ENCODE results near the gene TXNDC12. TPM values are rescaled to one million over a fixed set of nuclear protein-coding genes. Genes with fewer than 3 reads are reported as not detected.

TXNDC12 gene
- total and polyA plus RNA-seq, 9 of the 15 experiments (the other 6 are each of a cell fraction or from before 2014, with no cell fraction given), result 17.0 to 60.8 (median 37.8) TPM

DNA sequence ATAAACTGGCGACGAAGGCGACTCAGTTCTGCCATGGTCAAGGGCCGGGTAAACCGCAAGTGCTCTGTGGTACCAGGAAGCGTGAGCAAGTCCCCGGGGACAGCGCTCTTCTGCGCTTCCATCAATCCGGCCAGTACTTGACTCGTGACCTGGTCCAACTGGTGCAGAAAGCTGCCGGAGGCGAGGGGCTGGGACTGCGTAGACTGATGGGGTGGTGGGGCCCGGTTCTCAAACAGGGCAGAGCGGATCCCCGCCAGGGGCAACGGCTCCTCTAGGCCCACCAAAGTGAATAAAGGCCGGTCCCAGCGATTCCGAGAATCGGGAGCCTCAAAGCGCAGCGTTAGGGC is 22.2 kb downstream of the TXNDC12 start (continued):
- TF ChIP-seq, protein P1, sequence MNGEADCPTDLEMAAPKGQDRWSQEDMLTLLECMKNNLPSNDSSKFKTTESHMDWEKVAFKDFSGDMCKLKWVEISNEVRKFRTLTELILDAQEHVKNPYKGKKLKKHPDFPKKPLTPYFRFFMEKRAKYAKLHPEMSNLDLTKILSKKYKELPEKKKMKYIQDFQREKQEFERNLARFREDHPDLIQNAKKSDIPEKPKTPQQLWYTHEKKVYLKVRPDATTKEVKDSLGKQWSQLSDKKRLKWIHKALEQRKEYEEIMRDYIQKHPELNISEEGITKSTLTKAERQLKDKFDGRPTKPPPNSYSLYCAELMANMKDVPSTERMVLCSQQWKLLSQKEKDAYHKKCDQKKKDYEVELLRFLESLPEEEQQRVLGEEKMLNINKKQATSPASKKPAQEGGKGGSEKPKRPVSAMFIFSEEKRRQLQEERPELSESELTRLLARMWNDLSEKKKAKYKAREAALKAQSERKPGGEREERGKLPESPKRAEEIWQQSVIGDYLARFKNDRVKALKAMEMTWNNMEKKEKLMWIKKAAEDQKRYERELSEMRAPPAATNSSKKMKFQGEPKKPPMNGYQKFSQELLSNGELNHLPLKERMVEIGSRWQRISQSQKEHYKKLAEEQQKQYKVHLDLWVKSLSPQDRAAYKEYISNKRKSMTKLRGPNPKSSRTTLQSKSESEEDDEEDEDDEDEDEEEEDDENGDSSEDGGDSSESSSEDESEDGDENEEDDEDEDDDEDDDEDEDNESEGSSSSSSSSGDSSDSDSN (IDR thresholded peaks at IDR 0.05; ENCODE audit: borderline replicate concordance in 1 of 2, low read depth in 2 of 2, low read length in 2 of 2), result peak in 1 of 2 experiments; percentile 52; a peak in 1 of 4 replicates
- 0 out of 2 replicates have a peak, but pooled peaks have one; percentile 2 for TF ChIP-seq HCFC1 (IDR thresholded peaks at IDR 0.05; ENCODE audit: low read depth, low read length)
- TF ChIP-seq NONO (IDR thresholded peaks at IDR 0.05; ENCODE audit: low read depth in 2 of 2, low read length in 1 of 2), result no peak
- TF ChIP-seq BRCA1 (IDR thresholded peaks at IDR 0.05), result no peak
- no peak for TF ChIP-seq BRCA1 (CRISPR knock-in tag; IDR thresholded peaks at IDR 0.05)
- TF ChIP-seq ZNF143 (CRISPR knock-in tag; IDR thresholded peaks at IDR 0.05), result no peak
- TF ChIP-seq CBX3 (IDR thresholded peaks at IDR 0.05; ENCODE audit: borderline replicate concordance in 1 of 2, low read length in 2 of 2), result no peak
- TF ChIP-seq, protein P2, sequence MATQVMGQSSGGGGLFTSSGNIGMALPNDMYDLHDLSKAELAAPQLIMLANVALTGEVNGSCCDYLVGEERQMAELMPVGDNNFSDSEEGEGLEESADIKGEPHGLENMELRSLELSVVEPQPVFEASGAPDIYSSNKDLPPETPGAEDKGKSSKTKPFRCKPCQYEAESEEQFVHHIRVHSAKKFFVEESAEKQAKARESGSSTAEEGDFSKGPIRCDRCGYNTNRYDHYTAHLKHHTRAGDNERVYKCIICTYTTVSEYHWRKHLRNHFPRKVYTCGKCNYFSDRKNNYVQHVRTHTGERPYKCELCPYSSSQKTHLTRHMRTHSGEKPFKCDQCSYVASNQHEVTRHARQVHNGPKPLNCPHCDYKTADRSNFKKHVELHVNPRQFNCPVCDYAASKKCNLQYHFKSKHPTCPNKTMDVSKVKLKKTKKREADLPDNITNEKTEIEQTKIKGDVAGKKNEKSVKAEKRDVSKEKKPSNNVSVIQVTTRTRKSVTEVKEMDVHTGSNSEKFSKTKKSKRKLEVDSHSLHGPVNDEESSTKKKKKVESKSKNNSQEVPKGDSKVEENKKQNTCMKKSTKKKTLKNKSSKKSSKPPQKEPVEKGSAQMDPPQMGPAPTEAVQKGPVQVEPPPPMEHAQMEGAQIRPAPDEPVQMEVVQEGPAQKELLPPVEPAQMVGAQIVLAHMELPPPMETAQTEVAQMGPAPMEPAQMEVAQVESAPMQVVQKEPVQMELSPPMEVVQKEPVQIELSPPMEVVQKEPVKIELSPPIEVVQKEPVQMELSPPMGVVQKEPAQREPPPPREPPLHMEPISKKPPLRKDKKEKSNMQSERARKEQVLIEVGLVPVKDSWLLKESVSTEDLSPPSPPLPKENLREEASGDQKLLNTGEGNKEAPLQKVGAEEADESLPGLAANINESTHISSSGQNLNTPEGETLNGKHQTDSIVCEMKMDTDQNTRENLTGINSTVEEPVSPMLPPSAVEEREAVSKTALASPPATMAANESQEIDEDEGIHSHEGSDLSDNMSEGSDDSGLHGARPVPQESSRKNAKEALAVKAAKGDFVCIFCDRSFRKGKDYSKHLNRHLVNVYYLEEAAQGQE (IDR thresholded peaks at IDR 0.05; ENCODE audit: borderline replicate concordance), result peak; percentile 52
- TF ChIP-seq, protein P2 (CRISPR knock-in tag; IDR thresholded peaks at IDR 0.05; ENCODE audit: low read depth), result no peak
- TF ChIP-seq, protein P3, sequence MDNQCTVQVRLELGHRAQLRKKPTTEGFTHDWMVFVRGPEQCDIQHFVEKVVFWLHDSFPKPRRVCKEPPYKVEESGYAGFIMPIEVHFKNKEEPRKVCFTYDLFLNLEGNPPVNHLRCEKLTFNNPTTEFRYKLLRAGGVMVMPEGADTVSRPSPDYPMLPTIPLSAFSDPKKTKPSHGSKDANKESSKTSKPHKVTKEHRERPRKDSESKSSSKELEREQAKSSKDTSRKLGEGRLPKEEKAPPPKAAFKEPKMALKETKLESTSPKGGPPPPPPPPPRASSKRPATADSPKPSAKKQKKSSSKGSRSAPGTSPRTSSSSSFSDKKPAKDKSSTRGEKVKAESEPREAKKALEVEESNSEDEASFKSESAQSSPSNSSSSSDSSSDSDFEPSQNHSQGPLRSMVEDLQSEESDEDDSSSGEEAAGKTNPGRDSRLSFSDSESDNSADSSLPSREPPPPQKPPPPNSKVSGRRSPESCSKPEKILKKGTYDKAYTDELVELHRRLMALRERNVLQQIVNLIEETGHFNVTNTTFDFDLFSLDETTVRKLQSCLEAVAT (IDR thresholded peaks at IDR 0.05), result peak in 1 of 2 experiments; percentile 59; a peak in 1 of 4 replicates
